AG09309 (cell line): ENCODE measurements around the gene SPI1.

Source experiments
- DNase-seq: peaks from one replicate; pipeline ENCODE4 v3.0.0-alpha.2; 2010; ENCODE audit warnings: low read depth
- H3K4me3 ChIP-seq: 2 replicates; pipeline ENCODE4 v1.5.1; 2011; ENCODE audit warnings: mild to moderate bottlenecking, low read depth, low read length, moderate library complexity; ENCODE audit not compliant: control insufficient read depth
- CTCF ChIP-seq: IDR thresholded peaks from 2 replicates; pipeline ENCODE4 v1.5.1; 2011; ENCODE audit warnings: mild to moderate bottlenecking, low read depth, low read length, inconsistent platforms; ENCODE audit not compliant: insufficient read depth, control insufficient read depth; ENCODE audit errors: missing control alignments

SPI1 gene

GRCh38 chr11:47378010-47378835 is at the start of gene SPI1:
Gene SPI1, minus strand, starts transcription at chr11:47378547. Its CDS starts 194 bp downstream, at chr11:47378353.
- no peak for DNase-seq
- no peak within 1 kb of the TSS for H3K4me3 ChIP-seq
- TF ChIP-seq CTCF = no peak

GRCh38 chr11:47426062-47426956 is 48.0 kb upstream of the SPI1 start, which contains the start of gene PSMC3:
Gene PSMC3, minus strand, starts transcription at chr11:47426439. Its CDS starts 160 bp downstream, at chr11:47426279.
- peak; percentile 64 for DNase-seq
- peak within 1 kb of the TSS; percentile 98 for H3K4me3 ChIP-seq
- no peak for TF ChIP-seq CTCF

GRCh38 chr11:47425611-47426010 is 47.3 kb upstream of the SPI1 start:
- peak overlapping the region; percentile 98 for H3K4me3 ChIP-seq
- TF ChIP-seq CTCF = no peak
- no peak for DNase-seq

- H3K4me3 ChIP-seq = no peak overlapping the region
- no peak for DNase-seq
- TF ChIP-seq CTCF = no peak
Observed at GRCh38 chr11:47418454-47419259, 40.3 kb upstream of the SPI1 start.

GRCh38 chr11:47417712-47418111 is 39.4 kb upstream of the SPI1 start:
- TF ChIP-seq CTCF = no peak
- DNase-seq = no peak
- no peak overlapping the region for H3K4me3 ChIP-seq

- no peak overlapping the region for H3K4me3 ChIP-seq
- DNase-seq = peak; percentile 81
- TF ChIP-seq CTCF = no peak
Observed at GRCh38 chr11:47415949-47416472, 37.7 kb upstream of the SPI1 start.
